Measurements from ENCODE around the gene SGK2. TPM values are rescaled to one million over a fixed set of nuclear protein-coding genes. Genes with fewer than 3 reads are reported as not detected.

The SGK2 gene
- total and polyA plus RNA-seq, 2 of the 13 experiments (the other 11 are each of a cell fraction or from before 2014, with no cell fraction given): 6.2 to 29.4 TPM

DNA sequence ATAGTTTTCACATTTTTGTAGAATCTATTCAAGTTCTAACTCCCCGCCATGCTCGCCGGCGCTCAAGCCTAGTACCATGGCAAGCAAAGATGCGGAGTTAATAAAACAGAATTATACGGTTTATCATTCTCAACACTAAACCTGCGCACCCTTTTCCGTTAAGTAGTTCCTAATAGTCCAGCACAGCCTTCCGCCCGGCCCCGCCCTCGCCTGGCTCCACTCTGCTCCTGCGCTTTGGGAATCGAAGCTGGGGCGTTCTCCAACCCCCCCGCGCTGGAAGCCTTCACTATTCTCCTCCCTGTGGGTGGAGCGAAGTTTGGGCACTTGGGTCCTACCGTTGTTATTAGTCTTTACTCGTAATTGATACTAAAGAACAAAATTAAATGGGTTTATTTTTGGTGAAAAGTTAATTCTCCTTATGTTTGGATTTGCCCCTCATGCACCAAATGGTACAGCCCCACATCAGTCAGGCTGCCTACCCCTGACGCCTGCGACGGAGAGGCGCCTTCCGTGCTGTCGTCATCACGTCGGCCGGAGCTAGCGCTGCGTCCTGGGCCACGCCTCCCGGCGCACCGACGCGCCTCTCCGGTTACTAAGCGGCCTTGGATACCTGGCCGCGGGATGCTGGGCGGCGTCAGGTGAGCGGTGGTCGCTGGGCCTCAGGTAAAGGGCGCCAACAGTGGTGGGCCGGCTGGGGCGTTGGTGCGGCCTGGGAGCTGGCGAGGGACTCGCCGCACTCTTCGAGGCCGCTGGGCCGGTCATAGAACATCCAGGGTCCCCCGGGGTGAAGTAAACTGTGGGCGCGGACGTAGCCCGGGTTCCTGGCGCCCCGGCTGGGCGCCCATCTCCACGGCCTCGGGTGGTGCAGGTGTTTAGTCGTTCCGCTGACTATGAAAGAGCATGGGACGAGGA lies 31.8 kb downstream of the SGK2 start, which contains the start of gene IFT52 (continued):
- TF ChIP-seq, protein P1, sequence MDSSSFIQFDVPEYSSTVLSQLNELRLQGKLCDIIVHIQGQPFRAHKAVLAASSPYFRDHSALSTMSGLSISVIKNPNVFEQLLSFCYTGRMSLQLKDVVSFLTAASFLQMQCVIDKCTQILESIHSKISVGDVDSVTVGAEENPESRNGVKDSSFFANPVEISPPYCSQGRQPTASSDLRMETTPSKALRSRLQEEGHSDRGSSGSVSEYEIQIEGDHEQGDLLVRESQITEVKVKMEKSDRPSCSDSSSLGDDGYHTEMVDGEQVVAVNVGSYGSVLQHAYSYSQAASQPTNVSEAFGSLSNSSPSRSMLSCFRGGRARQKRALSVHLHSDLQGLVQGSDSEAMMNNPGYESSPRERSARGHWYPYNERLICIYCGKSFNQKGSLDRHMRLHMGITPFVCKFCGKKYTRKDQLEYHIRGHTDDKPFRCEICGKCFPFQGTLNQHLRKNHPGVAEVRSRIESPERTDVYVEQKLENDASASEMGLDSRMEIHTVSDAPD (CRISPR knock-in tag; IDR thresholded peaks at IDR 0.05): no peak; the same call in 1 of the 2 replicates
- TF ChIP-seq ZNF720 (CRISPR knock-in tag; IDR thresholded peaks at IDR 0.05) (no peak), ZNF780A (CRISPR knock-in tag; IDR thresholded peaks at IDR 0.05) (no peak), HOXD1 (CRISPR knock-in tag; IDR thresholded peaks at IDR 0.05) (peak; percentile 7), CC2D1A (CRISPR knock-in tag; IDR thresholded peaks at IDR 0.05) (peak; percentile 77; the same call in 1 of the 2 replicates), FOXK2 (IDR thresholded peaks at IDR 0.05) (peak; percentile 99), SSRP1 (CRISPR knock-in tag; IDR thresholded peaks at IDR 0.05) (no peak), ZNF75D (CRISPR knock-in tag; IDR thresholded peaks at IDR 0.05; ENCODE audit: borderline replicate concordance) (no peak), NONO (IDR thresholded peaks at IDR 0.05) (no peak), NONO (CRISPR knock-in tag; conservative IDR thresholded peaks at IDR 0.05) (peak; percentile 89), SRSF9 (IDR thresholded peaks at IDR 0.05; ENCODE audit: borderline replicate concordance, insufficient read depth, low read depth, low read length, poor library complexity, severe bottlenecking) (no peak), BORCS8-MEF2B (CRISPR knock-in tag; IDR thresholded peaks at IDR 0.05) (peak; percentile 80), MLLT10 (CRISPR knock-in tag; IDR thresholded peaks at IDR 0.05) (no peak), ZNF773 (CRISPR knock-in tag; IDR thresholded peaks at IDR 0.05; ENCODE audit: borderline replicate concordance) (peak; percentile 19; the same call in 1 of the 2 replicates), NFE2L1 (CRISPR knock-in tag; IDR thresholded peaks at IDR 0.05; ENCODE audit: borderline replicate concordance) (no peak), KAT2B (IDR thresholded peaks at IDR 0.05; ENCODE audit: borderline replicate concordance, low read depth, low read length) (no peak), ZNF33A (CRISPR knock-in tag; IDR thresholded peaks at IDR 0.05; ENCODE audit: borderline replicate concordance) (peak; percentile 81; the same call in 1 of the 2 replicates), THYN1 (CRISPR knock-in tag; IDR thresholded peaks at IDR 0.05; ENCODE audit: borderline replicate concordance, low read depth) (0 out of 2 replicates have a peak, but pooled peaks have one; percentile 61), PAF1 (CRISPR knock-in tag; IDR thresholded peaks at IDR 0.05) (no peak), ZFP37 (CRISPR knock-in tag; IDR thresholded peaks at IDR 0.05; ENCODE audit: borderline replicate concordance) (no peak), ZNF572 (CRISPR knock-in tag; IDR thresholded peaks at IDR 0.05) (peak; percentile 90; the same call in 1 of the 2 replicates), SRF (IDR thresholded peaks at IDR 0.05; ENCODE audit: low read depth, low read length) (no peak; the same call in 1 of the 2 replicates), MAF1 (CRISPR knock-in tag; IDR thresholded peaks at IDR 0.05; ENCODE audit: borderline replicate concordance) (no peak), MATR3 (CRISPR knock-in tag; IDR thresholded peaks at IDR 0.05) (no peak)
- TF ChIP-seq, protein P2, sequence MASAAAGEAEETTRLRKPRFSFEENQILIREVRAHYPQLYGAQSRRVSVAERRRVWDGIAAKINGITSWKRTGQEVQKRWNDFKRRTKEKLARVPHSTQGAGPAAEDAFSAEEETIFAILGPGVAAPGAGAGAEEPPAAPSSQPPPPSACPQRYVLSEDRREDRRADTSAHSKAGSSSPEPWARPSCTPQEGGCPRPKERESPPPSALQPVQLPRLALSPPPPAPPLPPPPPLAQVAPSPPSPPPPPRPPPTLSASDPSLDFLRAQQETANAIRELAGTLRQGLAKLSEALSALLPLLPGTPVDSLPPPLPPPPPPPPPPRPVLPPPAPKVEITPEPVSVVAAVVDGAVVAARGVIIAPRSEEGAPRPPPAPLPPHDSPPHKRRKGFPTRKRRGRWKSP (CRISPR knock-in tag; IDR thresholded peaks at IDR 0.05): peak; percentile 97
- TF ChIP-seq, protein P3, sequence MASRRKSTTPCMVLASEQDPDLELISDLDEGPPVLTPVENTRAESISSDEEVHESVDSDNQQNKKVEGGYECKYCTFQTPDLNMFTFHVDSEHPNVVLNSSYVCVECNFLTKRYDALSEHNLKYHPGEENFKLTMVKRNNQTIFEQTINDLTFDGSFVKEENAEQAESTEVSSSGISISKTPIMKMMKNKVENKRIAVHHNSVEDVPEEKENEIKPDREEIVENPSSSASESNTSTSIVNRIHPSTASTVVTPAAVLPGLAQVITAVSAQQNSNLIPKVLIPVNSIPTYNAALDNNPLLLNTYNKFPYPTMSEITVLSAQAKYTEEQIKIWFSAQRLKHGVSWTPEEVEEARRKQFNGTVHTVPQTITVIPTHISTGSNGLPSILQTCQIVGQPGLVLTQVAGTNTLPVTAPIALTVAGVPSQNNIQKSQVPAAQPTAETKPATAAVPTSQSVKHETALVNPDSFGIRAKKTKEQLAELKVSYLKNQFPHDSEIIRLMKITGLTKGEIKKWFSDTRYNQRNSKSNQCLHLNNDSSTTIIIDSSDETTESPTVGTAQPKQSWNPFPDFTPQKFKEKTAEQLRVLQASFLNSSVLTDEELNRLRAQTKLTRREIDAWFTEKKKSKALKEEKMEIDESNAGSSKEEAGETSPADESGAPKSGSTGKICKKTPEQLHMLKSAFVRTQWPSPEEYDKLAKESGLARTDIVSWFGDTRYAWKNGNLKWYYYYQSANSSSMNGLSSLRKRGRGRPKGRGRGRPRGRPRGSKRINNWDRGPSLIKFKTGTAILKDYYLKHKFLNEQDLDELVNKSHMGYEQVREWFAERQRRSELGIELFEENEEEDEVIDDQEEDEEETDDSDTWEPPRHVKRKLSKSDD (CRISPR knock-in tag; IDR thresholded peaks at IDR 0.05; ENCODE audit: low read depth): no peak; the same call in 1 of the 2 replicates

All from HepG2 (cell line).